ENCODE data around the gene VEPH1. TPM values are rescaled to one million over a fixed set of nuclear protein-coding genes. Genes with fewer than 3 reads are reported as not detected.

VEPH1 gene
- total RNA-seq, 1 donor from 2014 or later, result 2.7 TPM

GRCh38 chr3:157487339-157487738 is 15.9 kb downstream of the VEPH1 start:
- Histone ChIP-seq H3K4me3 (no peak overlapping the region), H3K27me3 (no peaks in the 10 kb centered on the region), H3K27ac (no peak overlapping the region), H3K4me1 (no peaks in the 10 kb centered on the region), H3K36me3 (no peaks in the 10 kb centered on the region), H3K9me3 (no peaks in the 10 kb centered on the region)
- TF ChIP-seq POLR2AphosphoS5 (IDR thresholded peaks at IDR 0.05; ENCODE audit: insufficient read depth in 1 of 2, low read depth in 1 of 2), result no peak
- TF ChIP-seq POLR2A (IDR thresholded peaks at IDR 0.05), result no peak
- no peak for TF ChIP-seq CTCF (IDR thresholded peaks at IDR 0.05)
- DNase-seq (ENCODE audit: extremely low spot score in 2 of 2), result no peak
- intact Hi-C loops (cut with DNase I), result no loop called here

- intact Hi-C loops (cut with DNase I), result no loop called here
- Histone ChIP-seq H3K9me3 (no peaks in the 10 kb centered on the region), H3K4me3 (no peak overlapping the region), H3K27ac (no peak overlapping the region), H3K27me3 (no peaks in the 10 kb centered on the region), H3K36me3 (no peaks in the 10 kb centered on the region), H3K4me1 (no peaks in the 10 kb centered on the region)
- DNase-seq (ENCODE audit: extremely low spot score in 2 of 2), result no peak
- TF ChIP-seq CTCF (IDR thresholded peaks at IDR 0.05) (no peak), POLR2AphosphoS5 (IDR thresholded peaks at IDR 0.05; ENCODE audit: insufficient read depth in 1 of 2, low read depth in 1 of 2) (no peak), POLR2A (IDR thresholded peaks at IDR 0.05) (no peak)
Observed at GRCh38 chr3:157479464-157480243, 23.6 kb downstream of the VEPH1 start.

DNA sequence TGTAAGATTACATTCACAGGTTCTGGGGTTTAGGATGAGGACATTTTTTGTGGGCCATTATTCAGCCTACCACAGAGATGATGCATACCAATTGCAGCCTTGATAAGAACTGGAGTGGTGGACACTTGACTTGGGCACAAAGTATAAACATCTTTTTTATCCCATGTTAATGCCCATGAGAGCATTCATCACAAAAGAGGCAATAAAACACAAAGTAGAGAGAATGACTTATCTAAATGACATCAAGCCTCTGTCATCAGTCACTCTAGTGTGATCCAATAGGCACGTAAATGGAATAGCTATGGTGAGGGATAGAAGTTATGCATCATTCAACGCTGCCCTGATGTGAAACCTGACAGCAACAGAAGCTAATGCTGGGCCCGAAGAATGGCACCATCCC is 25.8 kb downstream of the VEPH1 start:
- TF ChIP-seq CTCF (IDR thresholded peaks at IDR 0.05) (no peak), POLR2AphosphoS5 (IDR thresholded peaks at IDR 0.05; ENCODE audit: insufficient read depth in 1 of 2, low read depth in 1 of 2) (no peak), POLR2A (IDR thresholded peaks at IDR 0.05) (no peak)
- Histone ChIP-seq H3K9me3 (no peaks in the 10 kb centered on the region), H3K27ac (no peak overlapping the region), H3K4me3 (no peak overlapping the region), H3K36me3 (no peaks in the 10 kb centered on the region), H3K27me3 (no peaks in the 10 kb centered on the region), H3K4me1 (no peaks in the 10 kb centered on the region)
- DNase-seq (ENCODE audit: extremely low spot score in 2 of 2), result no peak
- intact Hi-C loops (cut with DNase I), result no loop called here

- Histone ChIP-seq H3K4me1 (no peaks in the 10 kb centered on the region), H3K4me3 (no peak overlapping the region), H3K36me3 (no peaks in the 10 kb centered on the region), H3K9me3 (no peaks in the 10 kb centered on the region), H3K27ac (no peak overlapping the region), H3K27me3 (no peaks in the 10 kb centered on the region)
- intact Hi-C loops (cut with DNase I), result no loop called here
- TF ChIP-seq CTCF (IDR thresholded peaks at IDR 0.05) (no peak), POLR2A (IDR thresholded peaks at IDR 0.05) (no peak), POLR2AphosphoS5 (IDR thresholded peaks at IDR 0.05; ENCODE audit: insufficient read depth in 1 of 2, low read depth in 1 of 2) (no peak)
- no peak for DNase-seq (ENCODE audit: extremely low spot score in 2 of 2)
Observed at GRCh38 chr3:157475921-157476414, 27.2 kb downstream of the VEPH1 start.

GRCh38 chr3:157472648-157473047 is 30.6 kb downstream of the VEPH1 start:
- intact Hi-C loops (cut with DNase I), result no loop called here
- Histone ChIP-seq H3K36me3 (no peaks in the 10 kb centered on the region), H3K27ac (no peak overlapping the region), H3K4me1 (no peaks in the 10 kb centered on the region), H3K27me3 (no peaks in the 10 kb centered on the region), H3K9me3 (no peaks in the 10 kb centered on the region), H3K4me3 (no peak overlapping the region)
- DNase-seq (ENCODE audit: extremely low spot score in 2 of 2), result no peak
- TF ChIP-seq POLR2AphosphoS5 (IDR thresholded peaks at IDR 0.05; ENCODE audit: insufficient read depth in 1 of 2, low read depth in 1 of 2) (no peak), CTCF (IDR thresholded peaks at IDR 0.05) (no peak), POLR2A (IDR thresholded peaks at IDR 0.05) (no peak)
